HG03039 (cell line): ENCODE data around the gene CZIB.
"Not testable (repeated sequence)": the region's sequence is repeated elsewhere in the genome, so short reads cannot be mapped to it uniquely, and the experiment has no call there.

Experiments used
- ATAC-seq: cut with Tn5 transposase; IDR thresholded peaks from one replicate; pipeline ENCODE4 v1.9.1; 2021; ENCODE audit warnings: mild to moderate bottlenecking, moderate library complexity; ENCODE audit not compliant: unreplicated experiment

Gene CZIB

GRCh38 chr1:53238197-53239155, 18.0 kb upstream of the CZIB start, which contains the start of gene MAGOH:
Gene MAGOH, minus strand, starts transcription at chr1:53238518. Its CDS starts 70 bp downstream, at chr1:53238448.
- ATAC-seq = peak; percentile 92

- ATAC-seq = no peak
These were observed 17.2 kb upstream of the CZIB start for GRCh38 chr1:53237638-53238037.

- ATAC-seq = no peak
These were observed 490 bp upstream of the CZIB start for GRCh38 chr1:53220962-53221286.

GRCh38 chr1:53219711-53220110, 723 bp downstream of the CZIB start:
- no peak for ATAC-seq

GRCh38 chr1:53218201-53218600, 2.2 kb downstream of the CZIB start:
- ATAC-seq = no peak

- ATAC-seq = no peak
These were observed 6.0 kb downstream of the CZIB start for GRCh38 chr1:53214376-53214940.

- no peak for ATAC-seq
These were observed 9.5 kb downstream of the CZIB start for GRCh38 chr1:53210954-53211353.

GRCh38 chr1:53210352-53210751, 10.1 kb downstream of the CZIB start:
- no peak for ATAC-seq

GRCh38 chr1:53207726-53208125, 12.7 kb downstream of the CZIB start:
- no peak for ATAC-seq

- ATAC-seq = no peak
These were observed 13.6 kb downstream of the CZIB start for GRCh38 chr1:53206735-53207379.

GRCh38 chr1:53206083-53206685, 14.2 kb downstream of the CZIB start:
- ATAC-seq = not testable (repeated sequence)

- not testable (repeated sequence) for ATAC-seq
These were observed 14.9 kb downstream of the CZIB start for GRCh38 chr1:53205496-53205895.

GRCh38 chr1:53203466-53203865, 17.0 kb downstream of the CZIB start:
- no peak for ATAC-seq

- no peak for ATAC-seq
These were observed 22.2 kb downstream of the CZIB start for GRCh38 chr1:53198241-53198651.

GRCh38 chr1:53197291-53198200, 22.9 kb downstream of the CZIB start:
- ATAC-seq = no peak

GRCh38 chr1:53196485-53197290, 23.7 kb downstream of the CZIB start, which contains the start of gene CPT2:
Gene CPT2, plus strand, starts transcription at chr1:53196824. Its CDS starts 120 bp downstream, at chr1:53196944.
- ATAC-seq = peak; percentile 98

- ATAC-seq = no peak
These were observed 24.4 kb downstream of the CZIB start for GRCh38 chr1:53196017-53196484.

GRCh38 chr1:53195246-53196016, 25.0 kb downstream of the CZIB start:
- ATAC-seq = no peak
